Measurements from ENCODE around the gene BRAT1.

The BRAT1 gene

GRCh38 chr7:2580636-2581035 is 25.3 kb upstream of the BRAT1 start:
- Histone ChIP-seq H4K20me1 (ENCODE audit: insufficient read depth, low read length, poor library complexity, severe bottlenecking) (no peaks in the 10 kb centered on the region), H2AFZ (ENCODE audit: low read length) (no peak overlapping the region), H3K9ac (ENCODE audit: low read depth, low read length, poor library complexity, severe bottlenecking) (no peak overlapping the region), H3K27me3 (ENCODE audit: insufficient read depth, low read length, poor library complexity, severe bottlenecking) (no peaks in the 10 kb centered on the region), H3K9me2 (replicated peaks; ENCODE audit: low read depth, low read length) (no peaks in the 10 kb centered on the region), H3K9me3 (ENCODE audit: insufficient read depth, low read depth, low read length) (no peaks in the 10 kb centered on the region), H3K4me3 (ENCODE audit: low read length, poor library complexity, severe bottlenecking) (no peak overlapping the region), H3F3A (ENCODE audit: low read depth) (no peaks in the 10 kb centered on the region), H3K4me2 (ENCODE audit: low read depth, low read length, poor library complexity, severe bottlenecking) (no peak overlapping the region), H3K36me3 (ENCODE audit: insufficient read depth, low read length) (no peaks in the 10 kb centered on the region), H3K79me2 (ENCODE audit: insufficient read depth, low read length) (no peaks in the 10 kb centered on the region), H3K4me1 (ENCODE audit: insufficient read depth, low read length, poor library complexity, severe bottlenecking) (peaks cover under 1% of the 10 kb centered on the region)
- no peak for TF ChIP-seq EZH2phosphoT487 (IDR thresholded peaks at IDR 0.05; ENCODE audit: borderline replicate concordance)
- no peak for TF ChIP-seq CTCF (conservative IDR thresholded peaks at IDR 0.05; ENCODE audit: low read length)

GRCh38 chr7:2577914-2578680 is 22.8 kb upstream of the BRAT1 start:
- H3K4me2 ChIP-seq (ENCODE audit: low read depth, low read length, poor library complexity, severe bottlenecking) = no peak overlapping the region
- H3K4me1 ChIP-seq (ENCODE audit: insufficient read depth, low read length, poor library complexity, severe bottlenecking) = peaks cover 2% of the 10 kb centered on the region

GRCh38 chr7:2576742-2577491 is 21.6 kb upstream of the BRAT1 start:
- H3K27me3 ChIP-seq (ENCODE audit: insufficient read depth, low read length, poor library complexity, severe bottlenecking) = no peaks in the 10 kb centered on the region
- no peaks in the 10 kb centered on the region for H3K36me3 ChIP-seq (ENCODE audit: insufficient read depth, low read length)
- H3K4me2 ChIP-seq (ENCODE audit: low read depth, low read length, poor library complexity, severe bottlenecking) = no peak overlapping the region
- no peaks in the 10 kb centered on the region for H3F3A ChIP-seq (ENCODE audit: low read depth)
- peaks cover 2% of the 10 kb centered on the region for H3K4me1 ChIP-seq (ENCODE audit: insufficient read depth, low read length, poor library complexity, severe bottlenecking)
- no peaks in the 10 kb centered on the region for H3K9me2 ChIP-seq (replicated peaks; ENCODE audit: low read depth, low read length)
- no peak overlapping the region for H2AFZ ChIP-seq (ENCODE audit: low read length)
- H4K20me1 ChIP-seq (ENCODE audit: insufficient read depth, low read length, poor library complexity, severe bottlenecking) = no peaks in the 10 kb centered on the region
- no peak overlapping the region for H3K4me3 ChIP-seq (ENCODE audit: low read length, poor library complexity, severe bottlenecking)
- no peaks in the 10 kb centered on the region for H3K9me3 ChIP-seq (ENCODE audit: insufficient read depth, low read depth, low read length)
- H3K79me2 ChIP-seq (ENCODE audit: insufficient read depth, low read length) = no peaks in the 10 kb centered on the region
- H3K9ac ChIP-seq (ENCODE audit: low read depth, low read length, poor library complexity, severe bottlenecking) = no peak overlapping the region
- TF ChIP-seq CTCF (conservative IDR thresholded peaks at IDR 0.05; ENCODE audit: low read length) (no peak), EZH2phosphoT487 (IDR thresholded peaks at IDR 0.05; ENCODE audit: borderline replicate concordance) (no peak)

More at GRCh38 chr7:2577914-2578680, 22.8 kb upstream of the BRAT1 start:
- Histone ChIP-seq H3K9me3 (ENCODE audit: insufficient read depth, low read depth, low read length) (no peaks in the 10 kb centered on the region), H2AFZ (ENCODE audit: low read length) (no peak overlapping the region), H3K79me2 (ENCODE audit: insufficient read depth, low read length) (no peaks in the 10 kb centered on the region), H3F3A (ENCODE audit: low read depth) (no peaks in the 10 kb centered on the region), H4K20me1 (ENCODE audit: insufficient read depth, low read length, poor library complexity, severe bottlenecking) (no peaks in the 10 kb centered on the region), H3K27me3 (ENCODE audit: insufficient read depth, low read length, poor library complexity, severe bottlenecking) (no peaks in the 10 kb centered on the region), H3K4me3 (ENCODE audit: low read length, poor library complexity, severe bottlenecking) (no peak overlapping the region), H3K9ac (ENCODE audit: low read depth, low read length, poor library complexity, severe bottlenecking) (no peak overlapping the region), H3K9me2 (replicated peaks; ENCODE audit: low read depth, low read length) (no peaks in the 10 kb centered on the region), H3K36me3 (ENCODE audit: insufficient read depth, low read length) (no peaks in the 10 kb centered on the region)
- TF ChIP-seq EZH2phosphoT487 (IDR thresholded peaks at IDR 0.05; ENCODE audit: borderline replicate concordance) = no peak

Measured in Loucy (cell line).